ENCODE results near the gene LBX2.
A peak's percentile ranks its signal among the peaks of the same experiment; 100 is the strongest.

The LBX2 gene

DNA sequence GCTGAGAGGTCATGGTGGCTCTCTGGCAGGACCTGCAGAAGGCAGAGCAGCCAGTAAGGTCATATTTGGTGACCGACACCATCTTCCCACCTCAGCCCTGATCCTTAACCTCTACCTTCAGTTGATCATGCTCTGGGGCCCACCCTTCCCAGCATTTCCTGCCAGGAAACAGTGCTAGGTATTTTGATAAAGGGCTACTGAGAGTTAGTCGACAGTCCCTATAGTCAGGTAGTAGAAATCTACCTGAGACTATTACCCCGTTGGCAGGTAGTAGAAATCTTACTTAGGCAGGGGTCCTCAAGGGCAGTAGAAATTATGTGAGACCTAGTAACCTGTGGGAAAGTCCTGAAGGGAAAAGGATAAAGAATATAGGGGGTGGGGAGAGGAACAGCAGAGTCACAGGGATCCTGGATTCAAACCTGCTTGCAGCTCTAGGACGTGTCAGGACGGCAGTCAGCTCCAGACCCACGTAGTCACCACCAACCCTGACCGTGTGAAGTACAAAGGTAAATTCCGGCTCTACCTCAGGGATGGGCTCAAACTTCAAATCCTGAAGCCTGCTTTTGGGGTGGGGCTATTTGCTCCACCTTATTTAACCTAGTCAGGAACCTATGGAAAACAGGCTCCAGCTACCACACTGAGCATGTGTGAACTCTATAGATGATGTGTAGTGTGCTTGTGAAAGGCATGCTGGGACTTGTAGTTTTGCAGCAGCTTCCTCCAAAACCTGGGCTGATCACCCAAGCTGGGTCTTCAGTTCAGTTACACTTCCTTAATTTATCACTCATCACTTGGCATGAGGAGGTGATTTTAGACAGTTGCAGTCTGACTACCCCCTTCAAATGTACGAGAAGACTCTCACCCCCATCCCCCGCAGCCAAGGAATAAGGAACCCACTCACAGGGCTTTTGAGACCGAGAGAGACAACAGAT lies 26.6 kb upstream of the LBX2 start, which contains the start of gene DQX1:
Gene DQX1 (minus strand): TSS at position 515 of the 932 bp plus-strand sequence. CDS start 502 bp downstream, at position 13.
- DNase-seq, result peak; percentile 27

DNA sequence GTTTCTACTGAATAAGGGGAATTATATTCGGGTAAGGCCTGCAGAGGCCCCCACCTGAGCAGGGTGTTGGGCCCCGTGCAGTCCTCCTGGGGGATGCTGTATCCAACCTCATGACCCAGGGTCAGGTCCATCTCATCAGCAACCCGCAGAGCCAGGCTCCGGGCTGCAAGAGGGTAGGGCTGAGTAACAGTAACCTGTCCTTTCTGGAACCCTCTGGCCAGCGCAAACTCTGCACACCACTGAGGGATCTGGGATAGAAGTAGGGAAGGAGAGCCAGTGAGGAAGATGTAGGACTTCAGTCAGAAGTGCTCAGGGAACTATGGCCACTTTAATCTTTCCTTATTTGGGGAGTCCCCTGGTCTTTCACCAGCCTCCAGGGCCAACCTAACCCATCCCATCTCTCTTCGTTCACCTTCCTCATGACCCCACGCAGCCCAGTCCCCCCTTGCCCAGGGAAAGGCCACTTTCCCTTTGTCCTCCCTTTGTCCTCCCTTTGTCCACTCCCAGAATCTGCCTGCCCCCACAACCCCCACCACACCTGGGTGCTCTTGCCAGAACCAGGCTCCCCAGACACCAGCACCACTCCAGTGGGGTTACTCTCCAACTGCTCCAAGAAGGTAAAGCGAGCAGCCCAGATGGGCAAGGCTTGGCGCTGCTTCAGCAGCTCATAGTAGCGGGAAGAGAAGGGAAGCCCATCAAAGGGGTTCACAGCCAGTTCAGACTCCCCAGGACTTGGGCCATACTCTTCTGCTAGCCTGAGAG lies 25.7 kb upstream of the LBX2 start:
- DNase-seq, result no peak

DNA sequence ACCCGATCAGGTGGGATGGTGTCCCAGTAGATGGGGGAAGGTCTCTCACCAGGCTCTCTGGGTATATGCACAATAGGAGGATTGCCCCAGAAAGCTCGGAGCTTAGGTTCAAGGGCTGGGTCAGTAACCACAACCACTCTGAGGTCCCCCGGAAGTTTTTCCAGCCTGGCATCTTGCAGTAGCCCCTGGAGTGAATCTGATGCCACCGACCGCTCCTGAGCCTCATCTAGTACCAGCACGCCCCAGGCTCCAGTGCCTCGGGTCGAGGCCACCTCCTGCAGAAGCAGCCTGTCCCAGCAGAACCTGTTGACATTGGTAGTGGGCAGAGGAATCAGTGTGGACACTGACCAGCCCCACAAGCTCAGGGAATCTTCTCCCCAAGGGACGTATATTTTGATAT lies 24.6 kb upstream of the LBX2 start:
- no peak for DNase-seq

DNA sequence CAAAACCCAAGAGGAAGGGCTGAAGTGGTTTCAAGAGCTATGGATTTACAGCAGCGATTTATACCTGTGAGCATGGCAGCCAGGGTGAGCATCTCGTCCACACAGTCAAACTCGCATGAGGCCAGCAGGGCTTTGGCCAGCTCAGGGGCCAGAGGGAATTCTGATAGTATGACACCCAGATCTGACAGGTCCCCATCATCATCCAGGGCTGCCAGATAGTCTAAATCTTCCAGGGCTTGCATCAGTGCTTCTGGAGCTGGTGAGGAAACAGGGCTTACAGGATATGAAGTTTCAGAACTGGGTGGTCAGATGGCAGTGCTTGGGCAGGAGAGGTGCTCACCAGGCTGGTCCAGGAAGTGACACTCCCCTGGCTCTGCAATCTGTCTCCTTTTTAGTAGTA lies 23.1 kb upstream of the LBX2 start:
- DNase-seq, result no peak

DNA sequence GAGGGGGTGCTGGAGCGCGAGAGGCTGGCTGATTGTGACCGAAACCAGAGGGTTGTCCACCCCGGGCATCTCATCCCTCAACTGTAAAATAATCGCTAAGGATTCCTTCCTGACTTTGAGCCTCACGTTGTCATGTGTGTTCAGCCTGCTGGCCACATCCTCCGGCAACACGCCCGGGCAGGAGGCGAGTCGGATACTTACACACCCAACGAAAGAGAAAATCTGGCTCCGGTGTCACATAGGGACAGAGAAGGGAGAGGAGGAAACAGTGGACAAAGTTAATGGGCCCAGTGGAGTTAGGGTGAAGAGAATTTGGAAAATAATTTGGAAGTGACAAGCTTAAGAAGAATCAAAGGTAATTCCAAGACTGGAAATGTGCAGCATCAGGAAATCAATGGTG lies 17.2 kb upstream of the LBX2 start:
- no peak for DNase-seq

DNA sequence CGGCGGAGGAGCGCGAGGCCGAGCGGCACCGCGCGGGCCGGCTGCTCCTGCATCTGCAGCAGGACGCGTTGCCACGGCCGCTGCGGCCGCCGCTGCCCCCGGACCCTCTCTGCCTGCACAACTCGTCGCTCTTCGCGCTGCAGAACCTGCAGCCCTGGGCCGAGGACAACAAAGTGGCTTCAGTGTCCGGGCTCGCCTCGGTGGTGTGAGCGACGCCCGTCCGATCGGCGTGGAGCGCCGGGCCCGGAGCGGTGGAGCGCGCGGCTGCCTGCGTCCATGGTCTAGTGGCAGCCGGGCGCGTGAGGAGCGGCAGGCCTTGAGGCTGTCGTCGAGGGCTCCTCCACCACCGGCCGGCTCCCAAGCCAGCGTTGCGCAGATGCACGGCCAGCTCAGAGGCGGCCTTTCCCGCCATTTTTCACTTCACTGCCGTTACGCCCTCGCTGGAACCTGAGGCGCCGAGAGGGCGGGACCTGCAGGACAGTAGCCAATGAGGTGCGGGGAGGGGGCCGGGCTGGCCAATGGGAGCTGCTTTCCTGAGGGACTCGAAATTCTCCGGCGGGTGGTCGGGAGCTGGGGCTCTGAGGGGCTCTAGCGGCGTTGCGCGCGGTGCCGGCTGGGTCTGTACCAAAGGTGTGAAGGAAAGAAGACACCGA lies 16.7 kb upstream of the LBX2 start:
- DNase-seq, result no peak

DNA sequence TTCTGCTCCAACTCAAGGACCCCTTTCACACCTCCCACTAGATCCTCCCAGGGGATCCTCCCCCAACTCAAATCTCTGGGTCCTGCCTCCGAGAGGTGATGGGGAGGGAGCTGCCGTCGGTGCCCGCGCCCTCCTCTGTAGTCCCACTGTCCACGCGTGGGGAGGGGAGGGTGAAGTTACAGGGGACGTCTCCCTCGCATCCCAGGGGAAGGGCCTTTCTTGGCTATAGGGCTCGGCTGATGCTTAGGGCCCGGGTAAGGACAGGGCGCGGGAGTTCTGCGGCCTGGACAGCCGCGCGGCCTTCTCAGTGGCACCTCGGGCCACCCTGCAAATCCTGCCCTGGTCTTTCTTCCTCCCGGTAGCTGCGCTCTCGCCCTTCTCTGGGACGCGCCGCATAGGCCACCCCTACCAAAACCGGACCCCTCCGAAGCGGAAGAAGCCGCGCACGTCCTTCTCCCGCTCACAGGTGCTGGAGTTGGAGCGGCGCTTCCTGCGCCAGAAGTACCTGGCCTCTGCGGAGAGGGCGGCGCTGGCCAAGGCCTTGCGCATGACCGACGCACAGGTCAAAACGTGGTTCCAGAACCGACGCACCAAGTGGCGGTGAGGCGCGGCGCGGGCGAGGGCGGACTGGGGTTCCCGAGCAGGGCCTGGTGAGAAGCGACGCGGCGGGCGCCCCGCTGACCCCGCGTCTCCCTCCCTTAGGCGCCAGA lies 16.0 kb upstream of the LBX2 start:
- no peak for DNase-seq

DNA sequence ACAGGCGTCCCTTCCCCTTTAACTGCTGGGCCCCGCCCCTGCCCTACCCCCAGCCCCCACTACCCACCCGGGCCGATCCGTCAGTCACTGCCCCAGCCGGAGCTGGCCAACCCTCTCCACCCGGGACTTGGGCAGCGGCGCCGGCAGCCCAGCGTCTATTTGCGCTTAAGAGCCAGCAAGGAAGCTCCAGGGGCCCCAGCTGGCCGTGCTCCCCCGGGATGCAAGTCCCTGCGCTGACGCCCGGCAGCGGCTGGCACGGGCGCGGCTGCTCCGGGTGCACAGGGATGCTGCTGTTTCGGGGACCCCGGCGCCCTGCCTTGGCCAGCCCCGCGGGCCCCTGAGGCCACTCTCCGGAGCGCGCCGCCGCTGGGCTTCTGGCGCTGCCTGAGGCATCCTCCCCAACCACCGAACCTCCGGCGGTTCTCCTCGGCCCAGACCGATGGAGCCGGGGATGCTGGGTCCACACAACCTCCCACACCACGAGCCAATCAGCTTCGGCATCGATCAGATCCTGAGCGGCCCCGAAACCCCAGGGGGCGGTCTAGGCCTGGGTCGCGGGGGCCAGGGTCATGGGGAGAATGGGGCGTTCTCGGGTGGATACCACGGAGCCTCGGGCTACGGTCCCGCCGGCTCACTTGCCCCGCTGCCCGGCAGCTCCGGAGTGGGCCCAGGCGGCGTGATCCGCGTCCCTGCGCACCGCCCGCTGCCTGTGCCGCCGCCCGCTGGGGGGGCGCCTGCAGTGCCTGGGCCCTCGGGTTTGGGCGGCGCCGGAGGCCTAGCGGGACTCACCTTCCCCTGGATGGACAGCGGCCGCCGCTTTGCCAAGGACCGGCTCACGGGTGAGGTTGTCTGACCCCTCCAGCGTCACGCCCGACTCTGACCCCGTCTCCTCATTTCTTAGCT lies 15.2 kb upstream of the LBX2 start, which contains the start of gene TLX2:
Gene TLX2 (plus strand): TSS at position 83 of the 903 bp plus-strand sequence. CDS start 357 bp downstream, at position 440.
- peak; percentile 48 for DNase-seq

DNA sequence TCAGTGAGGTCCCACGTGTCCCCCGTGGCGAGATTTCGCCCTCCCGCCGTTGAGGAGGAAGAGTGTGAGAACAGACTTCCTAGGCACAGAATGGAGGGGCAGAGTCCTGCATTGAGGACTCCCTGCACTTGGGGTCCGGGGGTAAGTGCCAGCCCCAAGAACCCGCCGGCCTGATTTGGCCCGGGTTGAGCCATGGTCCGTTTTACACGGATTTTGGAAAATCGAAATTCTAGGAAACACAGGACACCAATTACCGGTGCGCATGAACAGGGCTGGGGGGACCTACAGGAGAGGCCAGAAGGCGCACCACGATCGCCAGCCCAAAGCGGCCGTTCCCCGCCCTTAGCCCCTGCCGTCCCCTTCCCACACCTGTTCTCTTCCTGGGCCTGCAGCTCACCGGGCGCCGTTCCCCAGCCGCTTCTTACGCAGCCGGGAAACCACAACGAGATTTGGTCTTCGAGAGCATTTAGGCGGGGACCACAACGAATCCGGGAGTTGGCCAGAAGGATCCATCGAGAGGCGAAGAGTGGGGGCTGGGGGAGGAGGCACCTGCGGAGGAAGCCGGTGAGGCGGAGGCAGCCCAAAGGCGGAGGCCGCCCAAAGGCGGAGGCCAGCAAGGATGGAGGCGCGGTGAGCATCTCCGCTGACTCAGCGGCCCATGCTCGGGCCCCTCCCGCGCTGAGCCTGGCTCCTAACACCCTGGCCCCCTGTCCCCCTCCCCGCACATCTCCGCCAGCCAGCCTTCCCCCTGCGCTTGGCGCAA lies 14.4 kb upstream of the LBX2 start:
- no peak for DNase-seq

DNA sequence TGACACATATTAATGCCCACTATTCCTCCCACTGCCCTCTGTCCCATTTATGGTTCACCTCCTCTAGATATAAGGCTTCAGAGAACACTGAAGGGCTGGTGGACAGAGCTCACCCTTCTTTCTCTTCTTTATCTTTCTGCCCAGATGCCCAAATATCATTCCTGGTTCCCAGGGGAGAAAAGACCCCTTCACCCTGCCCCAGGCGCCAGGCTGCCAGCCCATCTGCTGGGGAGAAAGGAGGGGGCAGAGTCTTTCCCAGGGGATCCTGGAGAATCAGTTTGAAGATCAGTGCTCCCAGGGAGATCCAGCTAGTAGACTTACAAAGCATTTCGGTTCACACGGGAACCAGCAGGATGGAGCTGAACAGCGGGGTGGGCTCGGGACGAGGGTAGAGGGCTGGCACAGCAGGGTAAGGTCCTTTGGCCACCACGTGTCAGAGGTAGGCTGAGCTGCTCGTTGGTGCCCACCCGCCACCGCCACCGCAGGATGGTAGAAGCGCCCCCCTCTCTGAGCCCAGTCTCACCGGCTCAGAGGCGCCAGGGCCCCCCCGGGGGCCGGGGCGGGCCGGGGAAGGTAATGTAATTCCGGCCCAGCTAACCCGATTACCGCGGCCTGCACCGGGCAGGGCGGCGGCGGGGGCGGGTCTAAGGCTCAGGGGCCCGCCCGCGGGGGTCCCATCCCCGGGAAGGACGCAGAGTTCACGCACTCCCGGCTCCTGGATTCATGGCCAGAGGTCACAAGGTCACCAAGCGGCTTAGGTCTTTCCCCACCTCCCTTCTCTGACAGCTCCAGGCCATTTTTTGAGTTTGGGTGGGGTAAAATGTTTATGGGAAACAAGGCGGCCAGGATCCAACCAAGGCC lies 13.6 kb upstream of the LBX2 start:
- DNase-seq, result no peak

DNA sequence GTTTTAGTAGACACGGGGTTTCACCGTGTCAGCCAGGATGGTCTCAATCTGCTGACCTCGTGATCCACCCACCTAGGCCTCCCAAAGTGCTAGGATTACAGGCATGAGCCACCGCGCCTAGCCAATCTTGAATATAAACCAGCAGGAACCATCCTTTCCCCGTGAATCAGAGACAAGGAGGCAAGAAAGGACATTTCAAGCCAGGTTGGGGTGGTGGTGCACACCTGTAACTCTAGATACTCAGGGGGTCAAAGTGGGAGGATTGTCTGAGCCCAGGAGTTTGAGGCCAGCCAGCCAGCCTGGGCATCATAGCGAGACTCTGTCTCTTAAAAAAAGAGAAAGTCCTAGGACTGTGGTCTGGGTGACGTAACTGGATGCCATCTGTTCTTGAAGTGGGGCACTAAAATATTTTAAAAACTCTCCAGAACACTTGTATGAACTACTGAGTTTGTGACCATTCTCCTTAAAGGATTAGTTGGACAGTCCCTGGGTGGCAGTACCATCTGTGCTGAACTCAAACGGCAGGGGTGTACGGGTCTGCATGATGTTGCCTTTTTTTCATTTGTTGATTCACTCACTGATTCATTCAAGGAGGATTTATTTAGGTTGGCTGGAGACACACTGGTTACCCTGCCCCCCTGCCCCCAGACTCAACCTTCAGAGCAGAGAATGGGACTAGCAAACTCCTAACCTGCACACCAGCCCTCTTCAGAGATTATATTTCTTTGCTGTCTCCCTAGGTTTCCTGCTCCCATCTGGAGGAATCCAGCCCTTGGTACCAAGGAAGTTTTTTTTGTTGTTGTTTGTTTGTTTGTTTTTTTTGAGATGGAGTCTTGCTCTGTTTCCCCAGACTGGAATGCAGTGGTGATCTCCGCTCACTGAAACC lies 11.9 kb upstream of the LBX2 start:
- no peak for DNase-seq

DNA sequence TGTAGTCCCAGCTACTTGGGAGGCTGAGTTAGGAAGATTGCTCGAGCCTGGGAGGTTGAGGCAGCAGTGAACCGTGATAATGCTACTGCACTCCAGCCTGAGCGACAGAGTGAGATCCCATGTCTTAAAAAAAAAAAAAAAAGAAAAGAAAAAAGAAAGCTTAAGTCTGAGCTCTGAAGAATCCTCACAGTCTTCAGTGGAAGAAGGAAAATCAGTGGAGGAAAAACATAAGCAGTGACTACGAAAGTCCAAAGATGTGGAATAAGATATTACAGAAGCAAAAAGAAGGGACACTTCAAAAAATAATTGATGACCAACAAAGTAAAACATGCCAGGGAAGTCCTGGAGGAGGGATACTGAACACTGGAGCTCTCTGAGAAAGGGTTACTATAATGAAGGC lies 10.9 kb upstream of the LBX2 start:
- no peak for DNase-seq

DNA sequence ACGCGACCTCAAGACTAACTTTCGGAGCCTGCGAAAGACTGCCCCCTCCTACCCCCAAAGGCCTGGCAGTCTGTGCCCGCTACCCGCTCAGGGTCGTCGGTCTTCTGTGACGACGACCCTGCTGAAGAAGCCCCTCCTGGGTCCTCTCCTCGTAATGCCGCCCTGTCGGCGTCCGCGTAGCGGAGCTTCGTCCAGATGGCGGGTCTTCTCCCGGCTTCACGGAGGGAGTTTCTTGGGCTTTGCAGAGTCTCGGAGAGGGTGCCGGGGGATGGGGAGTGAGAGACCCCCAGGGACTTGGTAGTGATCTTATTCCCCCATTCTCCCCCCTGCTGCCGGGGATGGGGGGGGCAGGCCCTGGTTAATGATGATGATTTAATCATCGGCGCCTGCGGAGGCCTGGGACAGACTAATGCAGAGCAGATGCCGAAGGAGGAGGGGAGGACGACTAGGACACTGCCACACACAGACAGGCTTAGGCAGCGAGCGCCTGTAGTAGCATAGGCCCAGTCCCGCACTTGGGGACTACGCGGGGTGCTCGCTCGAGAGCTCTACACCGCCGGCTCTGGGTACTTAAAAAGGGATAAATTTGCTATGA lies 8.6 kb upstream of the LBX2 start:
- DNase-seq, result peak; percentile 55

DNA sequence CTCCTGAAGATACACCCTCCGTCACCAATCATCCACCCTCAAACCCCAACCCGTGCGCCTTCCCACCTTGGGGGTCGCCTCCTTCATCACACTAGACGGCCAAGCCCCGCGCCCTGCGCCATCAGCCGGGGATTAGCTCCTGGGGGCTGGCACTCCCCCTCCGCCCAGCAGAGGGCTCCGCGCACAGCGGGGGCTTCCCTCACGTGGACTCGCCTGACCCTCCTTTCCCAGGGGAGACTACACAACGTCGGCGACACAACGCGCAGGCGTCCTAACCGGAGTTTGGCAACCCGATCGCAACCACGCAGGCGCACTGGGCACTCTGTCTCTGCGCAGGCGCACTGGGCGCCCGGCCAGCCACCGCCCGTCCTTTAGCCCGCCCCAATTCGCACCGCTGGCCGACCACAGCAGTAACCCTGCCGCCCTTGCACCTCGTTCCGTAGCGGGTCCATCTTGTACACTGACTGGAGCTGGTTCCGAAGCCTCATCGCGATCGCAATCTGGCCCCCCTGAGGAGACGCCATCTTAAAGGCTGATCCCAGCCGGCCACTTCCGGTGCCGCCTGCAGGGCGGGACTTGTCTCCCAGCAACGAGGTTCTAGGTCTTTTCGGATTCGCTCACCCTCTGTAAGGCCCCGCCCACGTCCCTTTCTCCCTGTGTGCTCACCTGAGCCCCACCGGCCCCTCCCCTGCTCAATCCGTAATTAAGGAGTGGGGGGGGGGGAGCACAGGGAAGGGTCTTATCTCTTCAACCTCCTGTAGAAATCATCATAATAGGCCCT lies 7.9 kb upstream of the LBX2 start, which contains the start of gene PCGF1:
Gene PCGF1 (minus strand): TSS at position 551 of the 781 bp plus-strand sequence. CDS start 27 bp downstream, at position 524.
- peak; percentile 99 for DNase-seq

DNA sequence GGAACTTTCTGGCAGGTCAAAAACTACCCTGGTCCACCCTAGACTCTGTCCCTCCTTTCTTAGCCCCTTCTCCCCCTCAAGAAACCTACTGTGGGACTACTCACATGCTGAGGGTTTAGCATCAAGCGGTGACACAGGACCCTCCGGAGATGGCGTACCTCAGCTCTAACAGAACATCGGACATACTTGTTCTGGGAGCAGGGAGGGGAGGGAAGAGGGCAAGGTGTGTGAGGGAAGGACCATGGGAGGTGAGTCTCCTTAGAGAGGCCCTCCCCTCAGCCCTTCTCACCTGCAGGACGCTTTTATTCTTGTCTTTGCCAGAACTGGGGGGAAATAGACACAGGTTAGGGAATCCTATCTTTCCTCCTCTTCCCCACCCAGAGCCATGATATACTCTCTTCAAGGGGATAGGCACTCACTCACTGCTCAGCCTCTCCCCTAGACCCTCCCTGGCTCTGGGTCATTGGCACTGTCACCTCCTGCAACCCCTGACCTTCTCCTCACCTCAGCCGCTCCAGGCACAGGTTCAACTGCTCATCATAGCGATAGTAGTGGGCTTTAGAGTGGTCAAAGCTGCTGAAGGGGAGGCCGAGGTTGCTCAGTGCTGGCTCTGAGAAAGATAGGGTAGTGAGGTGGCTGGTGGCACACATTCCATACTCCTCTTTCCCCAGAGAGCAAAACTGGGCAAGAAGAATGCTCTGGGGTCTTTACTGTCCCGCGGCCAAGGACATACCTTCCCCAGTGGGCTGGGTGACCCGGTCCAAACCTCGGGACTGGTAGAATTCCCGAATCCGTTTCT lies 6.2 kb upstream of the LBX2 start:
- no peak for DNase-seq

DNA sequence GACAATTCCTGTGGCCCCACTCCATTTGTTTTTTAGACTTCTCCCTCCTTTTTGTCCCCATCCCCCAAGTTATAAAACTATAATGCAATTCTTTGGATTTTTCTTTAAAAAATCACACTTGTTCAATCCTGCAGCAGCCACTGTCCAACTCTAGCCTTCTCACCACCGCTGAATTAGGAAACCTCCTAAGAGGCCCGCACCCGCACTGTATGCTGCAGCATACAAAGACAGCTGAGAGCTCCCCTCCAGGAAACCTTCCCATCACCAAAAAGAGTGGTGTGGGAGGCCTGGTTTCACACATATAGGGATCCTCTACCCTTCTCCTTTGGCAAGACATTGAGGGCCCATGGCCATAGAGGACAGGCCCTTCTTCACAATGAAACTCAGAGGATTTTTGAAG lies 5.2 kb upstream of the LBX2 start:
- no peak for DNase-seq
